NCI-H82 (cell line): ENCODE data around the gene TLE2.

ENCODE experiments used
- DNase-seq: peaks from one replicate; lab custom pipeline; 2025; lab: John Stamatoyannopoulos, UW

Gene TLE2

GRCh38 chr19:2950286-2951124, 78.6 kb downstream of the TLE2 start:
- DNase-seq, result peak; percentile 99

DNA sequence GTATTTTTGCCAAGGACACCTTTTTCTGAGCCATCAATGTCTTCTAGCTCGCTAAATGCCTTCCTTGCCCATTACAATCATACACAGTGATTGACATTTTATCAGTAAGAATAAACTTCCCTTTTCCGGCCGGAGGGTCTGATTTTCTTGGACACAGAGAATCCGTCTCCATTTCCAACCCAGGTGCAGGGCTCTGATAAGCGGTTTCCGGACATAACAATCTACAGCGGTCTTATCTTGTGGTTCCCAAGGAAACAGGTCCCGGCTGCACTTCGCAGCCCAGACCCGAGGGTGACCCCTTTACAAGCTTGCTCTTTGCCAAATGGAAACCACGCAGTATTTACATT, 79.2 kb downstream of the TLE2 start:
- peak; percentile 35 for DNase-seq
